ENCODE measurements around the gene TAF13.

GRCh38 chr1:109067883-109068282 lies 7.9 kb downstream of the TAF13 start:
- TF ChIP-seq POLR2AphosphoS5 (IDR thresholded peaks at IDR 0.05) (no peak), CTCF (IDR thresholded peaks at IDR 0.05) (no peak), POLR2A (IDR thresholded peaks at IDR 0.05) (no peak)

All from prostate gland (tissue), 2 donors.